ENCODE data around the gene IRX4. TPM values are rescaled to one million over a fixed set of nuclear protein-coding genes. Genes with fewer than 3 reads are reported as not detected.

The IRX4 gene
- total and polyA plus RNA-seq, 12 donors = 0.03 TPM; not detected in 11

DNA sequence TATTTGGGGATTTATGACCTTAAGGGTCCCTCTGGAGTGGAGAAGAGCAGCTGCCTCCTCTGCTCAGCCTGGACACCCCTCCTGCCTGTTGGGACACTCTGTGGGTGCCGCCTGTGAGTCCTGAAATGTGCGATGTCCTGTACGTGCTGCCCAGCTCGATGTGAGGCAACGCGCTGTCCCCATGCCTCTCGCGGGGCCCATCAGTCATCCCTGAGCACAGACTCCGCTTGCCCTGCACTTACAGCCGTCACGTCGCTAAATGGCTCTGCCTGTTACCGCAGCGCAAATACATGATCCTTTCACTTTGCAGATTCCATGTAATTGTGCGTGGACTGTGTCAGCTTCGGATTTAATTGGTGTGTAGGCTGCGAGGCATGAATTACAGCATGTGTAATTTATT lies 27.1 kb downstream of the IRX4 start:
- intact Hi-C loops (cut with DNase I) = no loop called here
- DNase-seq = no peak
- no peak for TF ChIP-seq POLR2A (IDR thresholded peaks at IDR 0.05)
- TF ChIP-seq, protein P1, sequence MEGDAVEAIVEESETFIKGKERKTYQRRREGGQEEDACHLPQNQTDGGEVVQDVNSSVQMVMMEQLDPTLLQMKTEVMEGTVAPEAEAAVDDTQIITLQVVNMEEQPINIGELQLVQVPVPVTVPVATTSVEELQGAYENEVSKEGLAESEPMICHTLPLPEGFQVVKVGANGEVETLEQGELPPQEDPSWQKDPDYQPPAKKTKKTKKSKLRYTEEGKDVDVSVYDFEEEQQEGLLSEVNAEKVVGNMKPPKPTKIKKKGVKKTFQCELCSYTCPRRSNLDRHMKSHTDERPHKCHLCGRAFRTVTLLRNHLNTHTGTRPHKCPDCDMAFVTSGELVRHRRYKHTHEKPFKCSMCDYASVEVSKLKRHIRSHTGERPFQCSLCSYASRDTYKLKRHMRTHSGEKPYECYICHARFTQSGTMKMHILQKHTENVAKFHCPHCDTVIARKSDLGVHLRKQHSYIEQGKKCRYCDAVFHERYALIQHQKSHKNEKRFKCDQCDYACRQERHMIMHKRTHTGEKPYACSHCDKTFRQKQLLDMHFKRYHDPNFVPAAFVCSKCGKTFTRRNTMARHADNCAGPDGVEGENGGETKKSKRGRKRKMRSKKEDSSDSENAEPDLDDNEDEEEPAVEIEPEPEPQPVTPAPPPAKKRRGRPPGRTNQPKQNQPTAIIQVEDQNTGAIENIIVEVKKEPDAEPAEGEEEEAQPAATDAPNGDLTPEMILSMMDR (IDR thresholded peaks at IDR 0.05) = no peak
- Histone ChIP-seq H3K4me3 (no peak overlapping the region), H3K36me3 (replicated peaks in 1 of 2) (no peaks in the 10 kb centered on the region), H3K4me1 (replicated peaks in 1 of 2) (no peaks in the 10 kb centered on the region), H3K27ac (no peak overlapping the region), H3K27me3 (peaks cover 23% of the 10 kb centered on the region), H3K9me3 (replicated peaks in 1 of 3) (no peaks in the 10 kb centered on the region)
- 55 to 64% (median 61%) methylated on average over 15 to 17 of the region's 17 CpGs for whole genome bisulfite sequencing, 4 donors

DNA sequence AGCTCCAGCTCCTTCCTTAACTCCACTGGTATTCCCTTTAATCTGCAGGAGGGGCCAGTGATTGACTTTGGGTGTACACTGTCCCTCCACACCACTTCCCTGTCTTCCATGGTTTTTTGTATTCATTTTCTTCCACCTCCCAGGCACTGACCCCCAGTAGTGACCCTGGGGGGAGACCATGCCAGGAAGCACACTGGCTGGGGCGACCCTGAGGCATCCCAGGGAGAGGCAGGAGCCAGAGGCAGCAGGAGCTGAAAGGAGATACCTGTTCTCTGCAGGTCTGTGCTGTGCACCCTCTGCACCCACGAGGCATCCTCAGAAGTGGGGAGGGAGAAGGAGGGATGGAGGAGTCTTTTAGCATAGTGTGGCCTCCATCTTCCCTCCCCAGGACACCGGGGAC lies 27.6 kb downstream of the IRX4 start:
- Histone ChIP-seq H3K4me1 (replicated peaks in 1 of 2) (no peaks in the 10 kb centered on the region), H3K36me3 (replicated peaks in 1 of 2) (no peaks in the 10 kb centered on the region), H3K9me3 (replicated peaks in 1 of 3) (no peaks in the 10 kb centered on the region), H3K4me3 (no peak overlapping the region), H3K27ac (no peak overlapping the region), H3K27me3 (peaks cover 23% of the 10 kb centered on the region)
- no peak for DNase-seq
- TF ChIP-seq POLR2A (IDR thresholded peaks at IDR 0.05) = no peak
- TF ChIP-seq, protein P1 (IDR thresholded peaks at IDR 0.05) = no peak
- intact Hi-C loops (cut with DNase I) = no loop called here
- 34 to 58% (median 45%) methylated on average over 3 of the region's 3 CpGs for WGBS, 4 donors

DNA sequence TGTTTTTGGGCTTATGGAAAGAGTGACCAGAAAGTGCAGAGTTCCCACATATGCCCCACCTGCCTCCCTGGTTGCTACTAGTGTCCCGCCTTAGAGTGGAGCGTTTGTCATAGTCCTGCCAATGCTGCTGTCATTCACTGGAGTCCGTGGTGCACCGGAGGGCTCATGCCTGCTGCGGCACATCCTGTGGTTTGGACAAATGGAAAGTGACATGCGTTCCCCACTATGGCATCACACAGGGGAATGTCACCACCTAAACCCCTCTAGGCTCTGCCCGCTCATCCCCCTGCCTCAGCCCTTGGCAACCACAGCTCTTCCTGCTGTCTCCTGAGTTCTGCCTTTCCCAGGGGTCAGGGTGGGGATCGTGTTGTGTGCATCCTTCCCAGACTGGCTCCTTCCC lies 29.2 kb downstream of the IRX4 start:
- no peak for DNase-seq
- 70 to 78% (median 73%) methylated on average over 6 to 8 of the region's 8 CpGs for WGBS, 4 donors
- no peak overlapping the region for H3K27ac ChIP-seq
- intact Hi-C loops (cut with DNase I) = no loop called here
- no peak for TF ChIP-seq POLR2A (IDR thresholded peaks at IDR 0.05)
- TF ChIP-seq, protein P1 (IDR thresholded peaks at IDR 0.05) = no peak
- no peaks in the 10 kb centered on the region for H3K9me3 ChIP-seq (replicated peaks in 1 of 3)
- H3K27me3 ChIP-seq = peaks cover 23% of the 10 kb centered on the region
- no peaks in the 10 kb centered on the region for H3K36me3 ChIP-seq (replicated peaks in 1 of 2)
- no peaks in the 10 kb centered on the region for H3K4me1 ChIP-seq (replicated peaks in 1 of 2)
- H3K4me3 ChIP-seq = no peak overlapping the region

DNA sequence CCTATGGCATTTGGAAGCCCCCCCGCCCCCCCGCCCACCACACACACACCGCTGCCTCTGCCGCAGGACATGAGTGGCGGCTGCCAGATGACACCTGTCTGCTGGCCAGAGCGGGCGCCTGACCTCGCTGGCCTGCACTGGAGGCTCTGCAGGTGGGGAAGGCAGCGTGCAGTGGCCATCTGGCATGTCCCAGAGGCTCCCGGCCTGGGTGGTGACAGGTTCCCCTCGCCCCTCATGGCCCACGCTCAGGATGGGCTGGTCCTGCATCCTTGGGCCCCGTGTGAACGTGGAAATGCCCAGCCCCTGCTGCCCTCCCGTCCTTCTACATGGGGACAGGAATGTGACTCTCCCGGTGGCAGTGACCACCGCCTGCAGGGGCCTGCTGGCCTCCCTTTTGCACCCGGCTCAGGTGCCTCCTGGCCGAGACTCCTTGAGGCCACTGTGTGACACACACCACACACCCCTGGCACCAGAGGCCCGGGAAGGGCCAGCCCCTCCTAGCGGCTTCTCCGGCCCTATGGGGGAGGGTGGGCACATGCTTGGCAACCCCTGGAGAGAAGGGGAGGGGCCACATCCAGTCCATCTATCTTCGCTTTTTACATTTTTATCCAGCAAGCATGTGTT lies 30.3 kb downstream of the IRX4 start:
- Histone ChIP-seq H3K9me3 (replicated peaks in 1 of 3) (no peaks in the 10 kb centered on the region), H3K4me1 (replicated peaks in 1 of 2) (no peaks in the 10 kb centered on the region), H3K27me3 (peaks cover 23% of the 10 kb centered on the region), H3K36me3 (replicated peaks in 1 of 2) (no peaks in the 10 kb centered on the region), H3K27ac (no peak overlapping the region), H3K4me3 (no peak overlapping the region)
- no peak for DNase-seq
- 56 to 87% (median 62%) methylated on average over 3 to 23 of the region's 23 CpGs for WGBS, 4 donors
- TF ChIP-seq POLR2A (IDR thresholded peaks at IDR 0.05) = no peak
- TF ChIP-seq, protein P1 (IDR thresholded peaks at IDR 0.05) = no peak
- intact Hi-C loops (cut with DNase I) = no loop called here

All from adrenal gland (tissue), 12 donors.